Body of pancreas (tissue), 4 donors: ENCODE data around the gene SEC14L1.

Experiments used
- POLR2A ChIP-seq, 3 donors: fragments of 450-650 bp; IDR thresholded peaks; one replicate each; pipeline ENCODE4 v1.6.1; 2016; ENCODE audit warnings: antibody characterized with exemption in 3 of 3, mild to moderate bottlenecking in 2 of 3
- TF ChIP-seq, protein P1 (sequence below), 7 experiments: fragments of 450-650 bp in 4 of 7; fragments of 200-600 bp in 3 of 7; sonication (generic) in 3 of 7; IDR thresholded peaks; one replicate each; pipeline ENCODE4 v1.5.1; 2016 to 2019; ENCODE audit warnings: antibody characterized with exemption in 7 of 7

- TF ChIP-seq, protein P1, sequence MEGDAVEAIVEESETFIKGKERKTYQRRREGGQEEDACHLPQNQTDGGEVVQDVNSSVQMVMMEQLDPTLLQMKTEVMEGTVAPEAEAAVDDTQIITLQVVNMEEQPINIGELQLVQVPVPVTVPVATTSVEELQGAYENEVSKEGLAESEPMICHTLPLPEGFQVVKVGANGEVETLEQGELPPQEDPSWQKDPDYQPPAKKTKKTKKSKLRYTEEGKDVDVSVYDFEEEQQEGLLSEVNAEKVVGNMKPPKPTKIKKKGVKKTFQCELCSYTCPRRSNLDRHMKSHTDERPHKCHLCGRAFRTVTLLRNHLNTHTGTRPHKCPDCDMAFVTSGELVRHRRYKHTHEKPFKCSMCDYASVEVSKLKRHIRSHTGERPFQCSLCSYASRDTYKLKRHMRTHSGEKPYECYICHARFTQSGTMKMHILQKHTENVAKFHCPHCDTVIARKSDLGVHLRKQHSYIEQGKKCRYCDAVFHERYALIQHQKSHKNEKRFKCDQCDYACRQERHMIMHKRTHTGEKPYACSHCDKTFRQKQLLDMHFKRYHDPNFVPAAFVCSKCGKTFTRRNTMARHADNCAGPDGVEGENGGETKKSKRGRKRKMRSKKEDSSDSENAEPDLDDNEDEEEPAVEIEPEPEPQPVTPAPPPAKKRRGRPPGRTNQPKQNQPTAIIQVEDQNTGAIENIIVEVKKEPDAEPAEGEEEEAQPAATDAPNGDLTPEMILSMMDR (IDR thresholded peaks at IDR 0.05) = no peak
- TF ChIP-seq POLR2A (IDR thresholded peaks at IDR 0.05) = no peak
Observed at GRCh38 chr17:77245162-77245926, 104.6 kb downstream of the SEC14L1 start.
